CD4-positive, alpha-beta T cell treated with Interleukin-4 for 4 hours (primary cell): ENCODE results near the gene DGKQ.
"Not testable (repeated sequence)": the region's sequence is repeated elsewhere in the genome, so short reads cannot be mapped to it uniquely, and the experiment has no call there.

Source experiments
- DNase-seq: peaks from one replicate; pipeline ENCODE4 v3.0.0-alpha.2; 2020

The DGKQ gene

DNA sequence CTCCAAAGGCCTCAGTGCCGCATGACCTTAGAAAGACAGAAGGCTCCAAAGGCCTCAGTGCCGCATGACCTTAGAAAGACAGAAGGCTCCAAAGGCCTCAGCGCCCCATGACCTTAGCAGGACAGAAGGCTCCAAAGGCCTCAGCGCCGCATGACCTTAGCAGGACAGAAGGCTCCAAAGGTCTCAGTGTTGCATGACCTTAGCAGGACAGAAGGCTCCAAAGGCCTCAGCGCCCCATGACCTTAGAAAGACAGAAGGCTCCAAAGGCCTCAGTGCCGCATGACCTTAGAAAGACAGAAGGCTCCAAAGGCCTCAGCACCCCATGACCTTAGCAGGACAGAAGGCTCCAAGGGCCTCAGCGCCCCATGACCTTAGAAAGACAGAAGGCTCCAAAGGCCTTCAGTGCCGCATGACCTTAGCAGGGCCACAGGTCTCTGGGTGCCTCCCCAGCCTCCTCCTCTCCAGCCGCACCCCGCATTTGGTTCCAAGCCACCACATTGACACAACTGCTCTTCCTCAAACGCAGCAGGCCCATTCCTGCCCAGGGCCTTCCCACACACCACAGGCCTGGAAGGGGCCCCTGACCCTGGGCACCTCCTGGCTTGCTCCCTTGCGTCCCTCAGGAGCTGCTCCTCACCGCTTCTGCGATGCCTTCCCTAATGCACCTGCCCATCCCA, 54.2 kb downstream of the DGKQ start:
- not testable (repeated sequence) for DNase-seq

DNA sequence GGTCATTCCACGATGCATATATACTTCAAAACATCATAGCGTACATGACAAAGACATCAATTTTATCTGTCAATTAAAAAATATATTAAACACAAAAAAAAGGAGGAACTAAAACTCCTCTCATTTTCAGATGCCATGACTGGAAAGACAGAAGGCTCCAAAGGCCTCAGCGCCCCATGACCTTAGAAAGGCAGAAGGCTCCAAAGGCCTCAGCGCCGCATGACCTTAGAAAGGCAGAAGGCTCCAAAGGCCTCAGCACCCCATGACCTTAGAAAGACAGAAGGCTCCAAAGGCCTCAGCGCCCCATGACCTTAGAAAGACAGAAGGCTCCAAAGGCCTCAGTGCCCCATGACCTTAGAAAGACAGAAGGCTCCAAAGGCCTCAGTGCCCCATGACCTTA, 54.8 kb downstream of the DGKQ start:
- not testable (repeated sequence) for DNase-seq

DNA sequence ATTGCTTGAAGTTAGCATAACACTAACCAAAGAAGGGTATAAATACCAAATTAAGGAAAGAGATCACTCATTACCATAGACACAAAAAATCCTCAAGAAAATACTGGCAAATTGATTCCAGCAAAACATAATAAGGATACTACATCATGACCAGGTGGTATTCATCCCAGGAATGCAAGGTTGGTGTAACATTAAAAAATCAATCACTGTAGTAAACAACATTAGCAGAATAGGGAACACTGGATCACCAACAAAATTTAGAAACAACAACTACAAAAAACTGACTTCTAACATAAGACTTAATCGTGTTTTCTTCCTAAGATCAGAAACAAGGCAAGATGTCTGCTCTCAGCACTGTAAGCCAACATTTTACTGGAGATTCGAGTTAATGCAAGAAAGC, 55.4 kb downstream of the DGKQ start:
- no peak for DNase-seq

DNA sequence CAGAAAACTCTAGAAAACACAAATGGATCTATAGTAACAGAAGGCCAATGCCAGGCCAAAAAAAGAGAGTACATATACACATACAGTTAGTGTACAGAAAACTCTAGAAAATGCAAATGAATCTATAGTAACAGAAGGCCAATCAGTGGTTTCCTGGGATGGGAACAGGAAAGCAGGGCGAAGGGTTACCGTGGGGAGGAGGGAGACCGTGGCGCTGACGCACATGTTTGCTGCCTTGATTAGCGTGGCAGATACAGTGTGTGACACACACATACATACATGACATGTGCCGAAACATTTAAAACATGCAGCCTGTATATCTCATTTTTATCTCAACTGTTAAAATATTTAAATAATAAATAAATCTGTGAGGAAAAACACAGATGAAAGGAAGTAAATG, 55.9 kb downstream of the DGKQ start:
- DNase-seq: no peak

DNA sequence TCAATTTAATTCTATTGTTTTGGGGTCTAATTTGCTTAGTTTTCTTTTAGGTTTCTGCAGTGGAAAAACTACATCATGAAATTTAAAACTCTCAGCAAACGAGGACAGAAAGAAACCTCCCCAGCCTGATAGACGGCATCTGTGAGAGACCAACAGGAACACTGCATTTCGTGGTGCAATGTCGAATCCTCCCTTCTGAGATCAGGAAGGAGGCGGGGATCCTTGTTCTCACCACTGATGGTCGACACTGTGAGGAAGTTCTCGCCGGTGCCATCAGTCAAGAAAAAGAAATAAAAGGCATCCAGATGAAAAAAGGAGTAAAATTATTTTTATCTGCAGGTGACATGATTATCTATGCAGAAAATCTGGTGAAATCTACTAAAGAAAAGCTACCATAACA, 57.8 kb downstream of the DGKQ start:
- no peak for DNase-seq

DNA sequence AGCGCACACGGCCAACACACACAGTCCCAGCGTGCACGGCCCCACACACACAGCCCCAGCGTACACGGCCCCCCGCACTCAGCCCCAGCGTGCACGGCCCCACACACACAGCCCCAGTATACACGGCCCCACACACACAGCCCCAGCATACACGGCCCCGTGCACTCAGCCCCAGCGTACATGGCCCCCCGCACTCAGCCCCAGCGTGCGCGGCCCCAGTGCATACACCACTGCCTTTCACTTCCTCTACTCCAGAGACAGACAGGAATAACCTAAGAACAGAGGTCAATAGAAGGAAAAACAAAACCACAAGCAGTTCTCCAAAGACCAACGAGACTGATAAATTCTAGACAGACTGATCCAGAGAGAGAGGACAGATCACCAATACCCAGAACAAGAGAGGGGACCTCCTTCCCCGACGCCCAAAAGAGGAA, 58.3 kb downstream of the DGKQ start:
- no peak for DNase-seq

DNA sequence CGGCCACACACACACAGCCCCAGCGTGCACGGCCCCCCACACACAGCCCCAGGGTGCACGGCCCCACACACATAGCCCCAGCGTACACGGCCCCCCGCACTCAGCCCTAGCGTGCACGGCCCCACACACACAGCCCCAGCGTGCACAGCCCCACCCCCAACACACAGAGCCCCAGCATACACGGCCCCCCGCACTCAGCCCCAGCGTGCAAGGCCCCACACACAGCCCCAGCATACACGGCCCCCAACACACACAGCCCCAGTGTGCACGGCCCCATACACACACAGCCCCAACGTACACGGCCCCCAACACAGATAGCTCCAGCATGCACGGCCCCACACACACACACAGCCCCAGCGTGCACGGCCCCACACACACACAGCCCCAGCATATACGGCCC, 58.8 kb downstream of the DGKQ start:
- DNase-seq: no peak

DNA sequence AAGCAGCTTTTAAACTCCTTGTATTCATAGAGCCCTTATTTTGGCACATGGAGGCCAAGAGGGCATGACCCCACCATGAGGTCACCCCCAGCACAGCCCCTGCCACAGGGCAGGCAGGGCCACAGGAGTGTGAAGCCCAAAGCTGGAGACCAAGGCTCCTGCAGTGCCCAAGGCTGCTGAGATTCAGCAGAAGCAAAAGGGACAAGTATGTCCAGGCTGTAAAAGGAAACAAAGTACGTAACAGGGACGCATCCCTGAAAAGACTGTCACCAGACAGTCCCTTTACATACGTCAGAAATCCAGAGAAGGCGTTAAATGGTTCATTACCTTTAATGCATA, 60.1 kb downstream of the DGKQ start:
- DNase-seq: no peak

DNA sequence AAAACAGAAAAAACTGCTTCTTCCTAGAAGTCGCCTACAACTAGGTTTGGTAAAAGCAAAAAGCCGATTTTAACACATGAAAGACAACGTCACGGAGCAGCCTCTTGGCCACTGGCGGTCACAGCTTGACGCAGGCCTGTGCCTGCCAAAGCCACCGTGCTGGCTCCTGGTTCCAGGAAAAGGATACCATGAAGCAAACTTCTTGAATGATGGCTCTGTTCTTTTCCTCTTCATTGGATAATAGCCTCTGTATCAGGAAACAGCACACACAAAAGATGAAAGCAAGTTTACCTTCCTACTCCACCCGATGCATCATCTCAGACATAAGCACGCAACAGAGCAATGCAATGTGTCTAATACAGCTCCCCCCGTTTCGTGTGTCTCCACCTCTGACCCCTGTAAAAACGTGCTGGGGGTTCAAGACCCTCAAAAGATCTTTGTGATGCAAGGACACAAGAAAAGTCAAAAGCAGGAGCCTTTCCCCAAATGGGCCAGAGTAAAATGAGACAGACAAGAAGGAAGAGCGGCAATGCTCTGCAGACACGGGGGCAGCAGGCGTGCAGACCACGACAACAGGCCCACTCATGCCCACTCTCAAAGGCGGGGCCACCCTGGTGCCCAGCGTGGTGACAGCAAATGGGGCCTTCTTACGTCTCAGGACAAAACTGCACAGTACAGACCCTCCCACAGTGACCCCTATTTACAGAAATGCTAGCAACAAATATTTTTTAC, 60.7 kb downstream of the DGKQ start:
- DNase-seq: no peak

DNA sequence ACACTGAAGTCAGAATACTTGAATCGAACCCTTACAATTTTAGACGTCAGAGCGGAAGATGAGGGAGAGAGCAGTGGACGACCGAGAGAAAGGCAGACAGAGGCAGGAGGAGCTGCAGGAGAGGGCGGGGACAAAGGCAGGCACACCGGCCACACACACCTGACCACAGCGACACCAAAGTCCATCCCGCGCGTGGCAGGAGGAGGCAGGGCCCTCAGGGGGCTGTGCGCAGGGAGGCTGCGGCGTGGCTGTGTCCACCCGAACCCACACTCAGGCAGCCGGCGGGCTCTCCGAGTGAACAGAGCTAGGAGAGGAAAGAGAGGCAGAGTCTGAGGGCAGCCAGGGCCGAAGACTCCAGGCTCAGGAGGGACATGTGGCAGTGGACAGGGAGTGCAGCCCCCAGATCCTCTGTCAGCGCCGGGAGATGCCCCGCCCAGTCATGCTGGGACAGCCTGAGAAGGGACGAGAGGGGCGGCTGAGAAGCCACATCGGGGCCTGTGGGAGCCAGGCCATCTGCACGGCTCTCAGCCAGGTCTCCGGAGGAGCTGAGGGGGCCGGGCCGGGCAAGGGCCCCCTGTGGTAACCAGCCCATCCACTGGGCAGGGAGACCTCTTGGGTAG, 61.4 kb downstream of the DGKQ start:
- DNase-seq: no peak

DNA sequence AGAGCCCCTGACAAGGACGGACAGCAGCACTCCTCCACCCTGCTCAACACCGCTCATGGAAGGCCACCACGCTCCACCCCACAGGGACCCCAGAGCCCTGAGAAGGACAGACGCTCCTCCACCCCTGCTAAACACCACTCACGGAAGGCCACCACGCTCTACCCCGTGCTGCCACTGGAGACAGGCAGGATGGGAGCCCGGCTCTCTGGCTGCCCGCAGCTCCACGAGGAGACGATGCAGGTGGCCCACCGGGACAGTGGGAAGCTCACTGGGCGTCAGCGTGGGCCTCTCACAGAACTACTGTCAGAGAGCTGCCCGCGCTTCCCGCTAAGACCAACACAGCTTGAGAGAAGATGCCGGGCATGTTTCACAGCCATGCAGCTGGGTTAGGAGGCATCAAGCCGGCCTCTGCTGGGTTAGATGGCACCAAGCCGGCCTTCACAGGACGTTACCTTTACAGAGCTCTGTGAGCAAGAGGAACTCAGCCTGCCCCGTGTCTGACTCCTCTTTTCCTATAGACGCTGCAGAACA, 62.1 kb downstream of the DGKQ start:
- DNase-seq: no peak

DNA sequence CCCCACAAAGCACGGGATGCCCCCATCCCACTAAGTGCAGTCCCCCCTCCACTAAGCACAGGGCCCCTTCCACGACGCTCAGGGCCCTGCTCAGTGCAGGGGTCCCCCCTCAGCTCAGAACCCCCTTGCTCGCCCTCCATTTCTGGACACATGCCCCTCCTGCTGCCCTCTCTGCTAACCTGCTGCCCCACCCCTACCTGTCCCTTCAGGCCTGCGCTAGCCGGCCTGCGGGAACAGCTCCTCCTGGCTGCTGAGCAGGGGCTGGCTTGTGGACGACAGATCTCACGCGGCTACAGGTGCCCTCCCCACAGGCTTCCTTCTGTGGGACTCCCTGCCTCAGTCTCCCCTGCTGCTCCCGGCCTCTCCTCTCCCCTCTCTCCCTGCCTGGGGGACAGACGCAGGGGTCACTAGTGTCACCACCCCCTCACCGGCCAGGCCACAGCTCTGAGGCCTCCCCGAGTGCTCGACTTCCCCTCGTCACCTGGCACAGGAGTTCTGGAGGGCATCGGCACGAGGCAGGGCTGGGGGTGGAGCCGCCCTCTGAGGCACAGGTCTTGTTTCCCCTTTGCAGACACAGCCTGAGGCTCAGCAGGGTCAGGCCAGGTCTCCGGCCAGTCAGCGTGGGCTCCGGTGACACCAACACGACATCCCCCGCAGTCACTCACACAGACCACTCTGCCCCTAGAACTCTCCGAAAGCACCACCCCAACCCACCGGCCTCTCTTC, 62.8 kb downstream of the DGKQ start:
- no peak for DNase-seq

DNA sequence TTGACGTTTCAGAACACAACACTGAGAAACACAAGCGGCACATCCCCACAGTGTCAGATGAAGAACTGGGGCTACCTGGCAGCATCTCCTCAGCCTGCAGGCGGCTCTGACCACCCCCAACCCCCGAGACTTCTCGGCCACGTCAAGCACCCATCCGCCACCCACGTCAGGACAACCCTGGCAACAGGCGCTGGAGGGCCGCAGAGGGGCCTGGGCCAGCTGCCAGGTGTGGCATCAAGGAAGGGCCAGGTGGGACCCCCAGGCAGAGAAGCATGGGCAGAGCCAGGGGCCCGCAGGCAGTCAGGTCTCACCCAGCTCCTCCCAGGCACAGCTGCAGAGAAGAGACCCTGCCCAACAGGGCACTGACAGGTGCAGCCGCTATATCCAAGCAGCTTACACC, 63.5 kb downstream of the DGKQ start:
- no peak for DNase-seq

DNA sequence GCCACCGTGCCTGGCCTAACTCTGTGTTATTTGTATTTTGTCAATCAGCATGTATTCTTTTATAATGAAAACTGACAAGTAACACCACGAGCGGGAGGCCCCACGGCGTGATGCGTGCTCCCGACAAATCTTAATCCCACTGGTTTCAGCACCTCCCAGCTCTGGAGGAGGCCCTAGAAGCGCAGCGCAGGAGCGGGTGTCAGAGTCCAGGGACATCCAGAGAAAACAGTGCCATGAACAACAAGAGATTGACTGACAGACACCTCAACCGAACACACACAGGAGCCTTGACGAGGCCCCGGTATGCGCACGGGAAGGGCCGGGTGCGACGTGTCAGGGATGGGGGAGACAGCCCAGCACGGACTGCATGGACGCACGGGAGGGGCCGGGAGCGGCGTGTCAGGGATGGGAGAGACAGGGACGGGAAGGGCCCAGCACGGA, 64.2 kb downstream of the DGKQ start:
- no peak for DNase-seq
